B cell (primary cell): ENCODE measurements around the gene CUBN. TPM values are rescaled to one million over a fixed set of nuclear protein-coding genes. Genes with fewer than 3 reads are reported as not detected.

ENCODE experiments used
- ATAC-seq: fragments of 200-7000 bp; cut with Tn5 transposase; one replicate; pipeline ENCODE4 v1.10.0; 2021; ENCODE audit warnings: low read depth, mild to moderate bottlenecking, moderate number of reproducible peaks, moderate library complexity
- CTCF ChIA-PET: fragments of 350-600 bp; sonication (Branson Sonifier 250); formaldehyde crosslinking; loops from one replicate; lab custom pipeline; 2021; ENCODE audit warnings: antibody characterized with exemption, inconsistent platforms; lab: Charles Lee
- POLR2A ChIA-PET: fragments of 350-600 bp; sonication (Branson Sonifier 250); formaldehyde crosslinking; loops from one replicate; lab custom pipeline; 2021; ENCODE audit warnings: antibody characterized with exemption; lab: Charles Lee
- DNase-seq: peaks from one replicate; pipeline ENCODE4 v3.0.0; 2013
- H2AFZ ChIP-seq: 2 replicates; pipeline ENCODE4 v1.6.1; 2012; ENCODE audit warnings: mild to moderate bottlenecking, low read depth, low read length; ENCODE audit not compliant: insufficient read depth, poor library complexity, severe bottlenecking
- H3K27ac ChIP-seq, 2 donors: 1 replicate in 1 of 2; 2 replicates in 1 of 2; pipeline ENCODE4 v1.5.1; 2012 to 2013; ENCODE audit warnings: low read length in 2 of 2, mild to moderate bottlenecking in 2 of 2, moderate library complexity in 1 of 2
- H3K27me3 ChIP-seq, 4 experiments: fragments of 200-600 bp in 1 of 4; sonication (generic) in 1 of 4; replicated peaks in 1 of 4; 1 replicate in 2 of 4; 2 replicates in 2 of 4; pipeline versions ENCODE4 v1.6.1 to v1.7.0; 2013 to 2016; ENCODE audit warnings: low read length in 3 of 4, mild to moderate bottlenecking in 2 of 4, mixed read lengths in 1 of 4, moderate library complexity in 1 of 4; ENCODE audit not compliant: insufficient read depth in 4 of 4, control insufficient read depth in 3 of 4; ENCODE audit errors: control extremely low read depth in 1 of 4
- H3K36me3 ChIP-seq, 2 experiments: replicated peaks in 1 of 2; 1 replicate in 1 of 2; 2 replicates in 1 of 2; pipeline versions ENCODE4 v1.6.1 to v1.7.1; 2013; ENCODE audit warnings: low read length in 1 of 2; ENCODE audit not compliant: insufficient read depth in 2 of 2, control insufficient read depth in 1 of 2; ENCODE audit errors: control extremely low read depth in 1 of 2, extremely low read depth in 1 of 2
- H3K4me1 ChIP-seq, 2 donors: fragments of 200-600 bp in 1 of 2; sonication (generic) in 1 of 2; 1 replicate in 1 of 2; 2 replicates in 1 of 2; pipeline versions ENCODE4 v1.5.1 to v1.6.1; 2013 to 2017; ENCODE audit warnings: low read length in 2 of 2; ENCODE audit not compliant: control insufficient read depth in 2 of 2, insufficient read depth in 2 of 2
- H3K4me2 ChIP-seq: replicated peaks from 2 replicates; pipeline ENCODE3; 2012; ENCODE audit warnings: mild to moderate bottlenecking, low read depth, low read length; ENCODE audit not compliant: poor library complexity, severe bottlenecking
- H3K4me3 ChIP-seq, 5 experiments: fragments of 200-600 bp in 1 of 5; sonication (generic) in 1 of 5; 1 replicate in 3 of 5; 2 replicates in 2 of 5; pipeline versions ENCODE4 v1.5.1 to v1.7.0; 2011 to 2016; ENCODE audit warnings: low read length in 4 of 5, mild to moderate bottlenecking in 4 of 5, low read depth in 2 of 5, control low read depth in 1 of 5, moderate library complexity in 1 of 5; ENCODE audit not compliant: insufficient read depth in 1 of 5; ENCODE audit errors: control extremely low read depth in 1 of 5, extremely low read depth in 1 of 5
- H3K79me2 ChIP-seq: fragments of 200-600 bp; sonication (generic); one replicate; pipeline ENCODE4 v1.6.0; 2016; ENCODE audit warnings: low read length; ENCODE audit not compliant: control insufficient read depth, insufficient read depth
- H3K9ac ChIP-seq: fragments of 200-600 bp; sonication (generic); 2 replicates; pipeline ENCODE4 v1.6.1; 2017; ENCODE audit warnings: mild to moderate bottlenecking, low read length, moderate library complexity
- H3K9me3 ChIP-seq, 3 donors: one replicate each; pipeline versions ENCODE4 v1.6.1 to v1.7.1; 2013; ENCODE audit warnings: low read length in 2 of 3; ENCODE audit not compliant: control insufficient read depth in 2 of 3, insufficient read depth in 1 of 3; ENCODE audit errors: control extremely low read depth in 1 of 3
- H4K20me1 ChIP-seq: 2 replicates; pipeline ENCODE4 v1.6.0; 2012; ENCODE audit warnings: mild to moderate bottlenecking, low read length; ENCODE audit not compliant: insufficient read depth, control insufficient read depth, poor library complexity, severe bottlenecking
- H3K27ac Mint-ChIP-seq: one replicate; pipeline ENCODE4 v1.8.0; 2021; ENCODE audit warnings: mixed read lengths
- H3K27me3 Mint-ChIP-seq: one replicate; pipeline ENCODE4 v1.8.0; 2021; ENCODE audit warnings: mixed read lengths
- H3K4me1 Mint-ChIP-seq: one replicate; pipeline ENCODE4 v1.8.0; 2021; ENCODE audit warnings: mixed read lengths
- H3K4me3 Mint-ChIP-seq: one replicate; pipeline ENCODE4 v1.8.0; 2021; ENCODE audit warnings: mixed read lengths
- H3K9me3 Mint-ChIP-seq: one replicate; pipeline ENCODE4 v1.8.0; 2022; ENCODE audit warnings: mixed read lengths; ENCODE audit not compliant: insufficient read depth
- CTCF ChIP-seq: fragments of 200-600 bp; IDR thresholded peaks from one replicate; pipeline ENCODE4 v1.8.0; 2022; ENCODE audit warnings: antibody characterized with exemption, mild to moderate bottlenecking
- EZH2 ChIP-seq: IDR thresholded peaks from 2 replicates; pipeline ENCODE4 v1.6.1; 2012; ENCODE audit warnings: borderline replicate concordance, low read depth, mild to moderate bottlenecking, moderate library complexity, low read length; ENCODE audit not compliant: insufficient read depth, poor library complexity, severe bottlenecking
- WGBS: methylation state at CpG from one replicate; pipeline ENCODE4 v1.1.5; 2013; ENCODE audit warnings: missing lambda C conversion rate; ENCODE audit not compliant: insufficient coverage; 5-methylcytosine and 5-hydroxymethylcytosine counted together
- intact Hi-C: fragments of 100-400 bp; cut with micrococcal nuclease; formaldehyde crosslinking; loops from one replicate; pipeline ENCODE4 v1.10.0; 2022
- polyA plus RNA-seq: library from polyadenylated mRNA; depleted of rRNA; stranded (reverse); fragments of >200 nt; gene quantifications from 2 replicates; pipeline ENCODE4 v1.2.3, GENCODE V29; 2012
- total RNA-seq, 2 donors: library from RNA; stranded (reverse); fragments of 120-200 nt in 1 of 2; gene quantifications; 1 replicate in 1 of 2; 2 replicates in 1 of 2; pipeline versions ENCODE4 v1.2.3 to v1.2.4, GENCODE V29; 2013 to 2022

CUBN gene
- total and polyA plus RNA-seq, 2 donors (not counting 1 experiment from before 2014, with no cell fraction given): 4.2 to 5.7 TPM

- H3K9ac ChIP-seq: no peak overlapping the region
- no peaks in the 10 kb centered on the region for H3K9me3 Mint-ChIP-seq
- DNase-seq: no peak
- ChIA-PET POLR2A (no interaction called here), CTCF (no interaction called here)
- no peak overlapping the region for H3K27ac ChIP-seq
- no peaks in the 10 kb centered on the region for H3K4me1 Mint-ChIP-seq
- H3K27ac Mint-ChIP-seq: no peak overlapping the region
- H3K4me2 ChIP-seq: no peak overlapping the region
- H3K4me1 ChIP-seq: no peaks in the 10 kb centered on the region
- intact Hi-C loops: no loop called here
- no peaks in the 10 kb centered on the region for H4K20me1 ChIP-seq
- H3K36me3 ChIP-seq: no peaks in the 10 kb centered on the region
- no peaks in the 10 kb centered on the region for H3K9me3 ChIP-seq
- no peak for ATAC-seq
- no peak overlapping the region for H2AFZ ChIP-seq
- TF ChIP-seq CTCF (no peak), EZH2 (no peak)
- H3K4me3 ChIP-seq: no peak overlapping the region
- H3K4me3 Mint-ChIP-seq: no peak overlapping the region
- H3K27me3 ChIP-seq: no peaks in the 10 kb centered on the region
- H3K79me2 ChIP-seq: no peaks in the 10 kb centered on the region
- no peaks in the 10 kb centered on the region for H3K27me3 Mint-ChIP-seq
Measured at GRCh38 chr10:17074541-17074847, 55.1 kb downstream of the CUBN start.

GRCh38 chr10:17073725-17074540 is 55.7 kb downstream of the CUBN start:
- Histone ChIP-seq H4K20me1 (no peaks in the 10 kb centered on the region), H3K4me3 (no peak overlapping the region), H3K79me2 (no peaks in the 10 kb centered on the region), H3K4me2 (no peak overlapping the region), H2AFZ (no peak overlapping the region), H3K9ac (no peak overlapping the region), H3K4me1 (no peaks in the 10 kb centered on the region), H3K27me3 (no peaks in the 10 kb centered on the region), H3K36me3 (no peaks in the 10 kb centered on the region), H3K27ac (no peak overlapping the region), H3K9me3 (no peaks in the 10 kb centered on the region)
- no CpG with 5 or more reads among the region's 12 CpGs for WGBS
- DNase-seq (no peak), ATAC-seq (no peak)
- H3K9me3 Mint-ChIP-seq: no peaks in the 10 kb centered on the region
- intact Hi-C loops: no loop called here
- no peaks in the 10 kb centered on the region for H3K4me1 Mint-ChIP-seq
- CTCF ChIA-PET: no interaction called here
- H3K27ac Mint-ChIP-seq: no peak overlapping the region
- no peaks in the 10 kb centered on the region for H3K27me3 Mint-ChIP-seq
- POLR2A ChIA-PET: no interaction called here
- no peak overlapping the region for H3K4me3 Mint-ChIP-seq
- TF ChIP-seq EZH2 (no peak), CTCF (no peak)
